OCI-M1 (cell line): Measurements from ENCODE around the gene DYNC2I2.
A peak's percentile ranks its signal among the peaks of the same experiment; 100 is the strongest.

Experiments
- DNase-seq: peaks from one replicate; lab custom pipeline; 2025; lab: John Stamatoyannopoulos, UW

DYNC2I2 gene

GRCh38 chr9:128685636-128686489 lies 29.2 kb upstream of the DYNC2I2 start:
- DNase-seq = peak; percentile 89

DNA sequence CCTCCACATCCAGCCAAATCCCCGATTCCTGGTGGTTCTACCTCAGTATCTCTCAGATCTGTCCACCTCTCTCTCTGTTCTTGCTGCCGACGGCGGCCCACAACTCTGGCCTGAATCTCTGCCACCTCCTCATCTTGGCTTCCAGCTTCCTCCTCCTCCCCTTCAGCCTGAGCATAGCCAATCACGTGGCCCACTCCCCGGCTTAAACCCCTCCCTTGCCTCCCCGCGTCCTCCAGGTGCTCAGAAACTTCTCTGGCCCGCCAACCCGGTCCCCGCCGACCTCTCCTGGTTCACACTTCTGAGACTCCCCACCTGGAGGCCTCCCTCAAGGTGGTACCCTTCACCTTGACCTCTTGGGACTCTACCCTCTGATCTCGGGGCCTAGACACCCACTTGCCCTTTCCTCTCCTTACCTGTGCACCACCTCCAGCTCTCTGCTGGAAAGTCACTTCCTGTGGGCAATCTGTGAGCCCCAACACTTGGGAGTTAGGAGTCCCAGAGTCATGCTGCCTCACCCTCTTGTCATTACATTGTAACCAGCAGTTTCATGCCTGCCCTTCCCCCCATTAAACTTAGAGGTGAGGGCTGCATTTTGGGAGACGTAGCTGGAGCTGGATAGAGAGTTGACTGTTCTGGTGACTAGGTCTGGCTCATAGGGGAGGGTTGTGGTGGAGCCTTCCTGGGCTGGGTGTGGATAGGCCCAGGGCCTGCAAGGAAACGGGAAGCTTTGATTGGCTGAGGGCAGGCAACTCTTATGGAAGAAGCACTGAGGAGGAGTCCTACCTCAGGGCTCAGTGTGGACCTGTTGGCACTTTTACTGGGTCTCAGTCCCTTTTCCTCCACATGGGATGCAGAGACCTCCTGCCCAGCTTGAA lies 27.9 kb upstream of the DYNC2I2 start:
- DNase-seq = peak; percentile 86

GRCh38 chr9:128684065-128684324 lies 27.3 kb upstream of the DYNC2I2 start:
- DNase-seq = no peak

- DNase-seq = peak; percentile 63
Measured at GRCh38 chr9:128683340-128684064, 26.9 kb upstream of the DYNC2I2 start.

DNA sequence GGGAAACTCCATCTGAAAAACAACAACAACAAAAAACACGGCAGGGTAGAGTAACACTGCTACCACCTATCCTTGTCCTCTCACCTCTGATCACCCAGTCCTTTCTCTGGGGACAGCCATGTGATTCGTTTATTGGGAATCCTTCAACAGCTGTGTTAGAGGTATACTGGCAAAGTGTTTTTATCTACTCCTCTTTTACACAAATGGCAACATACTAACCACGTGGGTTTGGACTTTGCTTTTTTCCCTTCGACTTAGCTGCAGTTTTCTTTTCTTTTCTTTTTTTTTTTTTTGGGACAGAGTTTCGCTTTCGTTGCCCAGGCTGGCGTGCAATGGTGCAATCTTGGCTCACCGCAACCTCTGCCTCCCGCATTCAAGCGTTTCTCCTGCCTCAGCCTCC lies 21.1 kb upstream of the DYNC2I2 start:
- DNase-seq = no peak

- no peak for DNase-seq
Measured at GRCh38 chr9:128675382-128675781, 18.7 kb upstream of the DYNC2I2 start.

GRCh38 chr9:128669786-128670185 lies 13.1 kb upstream of the DYNC2I2 start:
- DNase-seq = no peak

DNA sequence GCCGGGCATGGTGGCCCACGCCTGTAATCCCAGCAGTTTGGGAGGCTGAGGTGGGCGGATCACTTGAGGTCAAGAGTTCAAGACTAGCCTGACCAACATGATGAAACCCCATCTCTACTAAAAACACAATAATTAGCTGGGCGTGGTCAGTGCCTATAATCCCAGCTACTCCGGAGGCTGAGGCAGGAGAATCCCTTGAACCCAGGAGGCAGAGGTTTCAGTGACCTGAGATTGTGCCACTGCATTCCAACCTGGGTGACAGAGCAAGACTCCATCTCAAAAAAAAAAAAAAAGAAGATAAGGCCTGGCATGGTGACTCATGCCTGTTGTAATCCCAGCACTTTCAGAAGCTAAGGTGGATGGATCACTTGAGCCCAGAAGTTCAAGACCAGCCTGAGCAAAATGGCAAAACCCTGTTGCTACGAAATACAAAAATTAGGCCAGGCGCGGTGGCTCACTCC lies 9.9 kb upstream of the DYNC2I2 start:
- DNase-seq = peak; percentile 28

GRCh38 chr9:128657796-128658195 lies 1.1 kb upstream of the DYNC2I2 start:
- no peak for DNase-seq

DNA sequence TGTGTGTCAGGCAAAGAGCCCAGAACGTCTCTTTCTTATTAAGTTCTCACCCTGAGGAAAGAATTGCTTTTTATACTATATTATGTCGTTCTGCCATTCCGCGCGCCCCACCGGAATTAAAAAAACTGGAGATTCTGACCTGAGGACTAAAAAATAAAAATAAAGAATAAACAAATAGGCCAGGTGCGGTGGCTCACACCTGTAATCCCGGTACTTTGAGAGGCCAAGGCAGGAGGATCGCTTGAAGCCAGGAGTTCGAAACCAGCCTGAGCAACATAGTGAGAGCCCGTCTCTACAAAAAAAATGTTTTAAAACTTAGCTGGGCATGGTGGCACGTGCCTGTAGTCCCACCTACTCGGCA lies 677 bp upstream of the DYNC2I2 start:
- DNase-seq = peak; percentile 41

DNA sequence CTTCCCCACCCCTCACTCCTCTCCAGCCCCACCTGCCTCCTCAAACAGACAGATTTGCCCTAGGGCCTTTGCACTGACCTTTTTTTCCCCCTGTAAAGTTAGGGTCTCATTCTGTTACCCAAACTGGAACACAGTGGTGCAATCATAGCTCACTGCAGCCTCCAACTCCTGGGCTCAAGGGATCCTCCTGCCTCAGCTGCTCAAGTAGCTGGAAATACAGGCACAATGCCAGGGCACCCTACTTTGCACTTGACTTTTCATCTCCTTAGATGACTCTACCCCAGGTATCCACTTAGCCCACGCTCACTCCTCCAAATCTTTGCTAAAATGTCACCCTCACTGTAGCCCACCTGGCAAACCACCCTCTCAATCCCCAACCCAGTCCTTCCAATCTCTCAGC lies 2.2 kb downstream of the DYNC2I2 start:
- no peak for DNase-seq

DNA sequence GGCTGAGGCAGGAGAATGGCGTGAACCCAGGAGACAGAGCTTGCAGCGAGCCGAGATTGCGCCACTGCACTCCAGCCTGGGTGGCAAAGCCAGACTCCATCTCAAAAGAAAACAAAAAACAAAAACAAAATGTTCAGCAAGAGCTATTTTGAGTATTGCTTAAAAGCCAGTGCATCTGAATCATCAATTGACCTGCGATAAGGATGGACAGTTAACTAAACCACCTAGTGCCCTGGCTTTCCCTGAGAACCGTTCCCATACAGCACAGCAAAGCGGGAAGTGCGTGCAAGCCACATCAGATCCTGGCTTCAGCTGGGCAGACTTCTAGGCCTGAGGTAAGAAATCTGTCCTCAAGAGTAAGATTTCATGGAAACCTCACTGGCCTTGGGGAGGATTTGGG lies 2.7 kb downstream of the DYNC2I2 start:
- DNase-seq = no peak

DNA sequence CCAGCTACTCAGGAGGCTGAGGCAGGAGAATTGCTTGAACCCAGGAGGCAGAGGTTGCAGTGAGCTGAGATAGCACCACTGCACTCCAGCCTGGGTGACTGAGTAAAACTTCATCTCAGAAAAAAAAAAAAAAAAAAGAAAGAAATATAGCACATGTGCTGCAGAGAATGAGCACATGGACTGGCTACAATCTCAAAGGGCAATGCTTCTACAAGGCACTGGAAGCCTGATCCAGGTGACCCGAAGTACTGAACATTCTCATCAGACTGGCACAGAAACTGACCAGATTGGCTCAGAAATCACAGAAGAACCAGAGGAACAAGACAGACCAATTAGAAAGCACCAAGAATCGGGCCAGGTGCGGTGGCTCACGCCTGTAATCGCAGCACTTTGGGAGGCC lies 4.8 kb downstream of the DYNC2I2 start:
- no peak for DNase-seq

DNA sequence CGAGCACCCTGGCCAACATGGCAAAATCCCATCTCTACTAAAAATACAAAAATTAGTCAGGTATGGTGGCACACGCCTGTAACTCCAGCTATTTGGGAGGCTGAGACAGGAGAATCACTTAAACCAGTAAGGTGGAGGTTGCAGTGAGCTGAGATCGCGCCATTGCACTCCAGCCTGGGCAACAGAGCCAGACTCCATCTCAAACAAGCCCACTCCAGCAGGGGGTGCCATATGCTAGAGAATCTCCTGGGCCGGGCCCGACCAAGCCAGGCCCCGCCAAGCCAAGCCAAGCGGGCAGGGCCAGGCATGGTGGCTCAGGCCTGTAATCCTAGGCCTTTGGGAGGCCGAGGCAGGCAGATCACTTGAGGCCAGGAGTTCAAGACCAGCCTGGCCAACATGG lies 8.4 kb downstream of the DYNC2I2 start:
- DNase-seq = peak; percentile 44

DNA sequence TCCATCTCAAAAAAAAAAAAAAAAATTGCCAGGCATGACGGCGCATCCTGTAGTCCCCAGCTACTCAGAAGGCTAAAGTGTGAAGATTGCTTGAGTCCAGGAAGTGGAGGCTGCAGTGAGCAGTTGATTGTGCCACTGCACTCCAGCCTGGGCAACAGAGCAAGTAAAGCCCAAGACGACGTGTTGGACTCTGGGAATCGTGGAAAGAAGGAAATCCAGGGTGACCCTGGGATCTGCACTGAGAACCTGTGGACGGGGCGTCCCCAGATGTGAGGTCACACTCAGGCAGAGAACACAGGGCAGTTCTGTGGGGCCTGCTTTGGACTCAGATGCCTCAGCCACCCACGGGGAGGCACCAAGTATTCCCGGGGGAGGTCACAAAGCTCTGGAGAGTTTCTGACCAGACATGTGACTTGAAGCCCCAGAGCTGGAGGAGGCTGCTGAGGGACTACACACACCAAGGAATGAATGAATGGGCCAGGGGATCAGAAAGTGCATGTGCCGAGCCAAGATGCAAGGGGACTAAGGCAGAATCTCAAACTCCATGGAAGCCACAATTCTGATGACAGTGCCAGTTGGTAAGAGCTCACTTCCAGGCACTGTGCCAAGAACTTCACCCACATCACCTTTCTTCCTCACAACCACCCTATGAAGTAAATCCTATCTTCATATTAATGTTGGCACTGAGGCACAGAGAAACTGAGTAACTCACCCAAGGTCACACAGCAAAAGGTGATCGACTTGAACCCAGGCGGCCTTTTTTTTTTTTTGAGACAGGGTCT lies 12.9 kb downstream of the DYNC2I2 start:
- no peak for DNase-seq

DNA sequence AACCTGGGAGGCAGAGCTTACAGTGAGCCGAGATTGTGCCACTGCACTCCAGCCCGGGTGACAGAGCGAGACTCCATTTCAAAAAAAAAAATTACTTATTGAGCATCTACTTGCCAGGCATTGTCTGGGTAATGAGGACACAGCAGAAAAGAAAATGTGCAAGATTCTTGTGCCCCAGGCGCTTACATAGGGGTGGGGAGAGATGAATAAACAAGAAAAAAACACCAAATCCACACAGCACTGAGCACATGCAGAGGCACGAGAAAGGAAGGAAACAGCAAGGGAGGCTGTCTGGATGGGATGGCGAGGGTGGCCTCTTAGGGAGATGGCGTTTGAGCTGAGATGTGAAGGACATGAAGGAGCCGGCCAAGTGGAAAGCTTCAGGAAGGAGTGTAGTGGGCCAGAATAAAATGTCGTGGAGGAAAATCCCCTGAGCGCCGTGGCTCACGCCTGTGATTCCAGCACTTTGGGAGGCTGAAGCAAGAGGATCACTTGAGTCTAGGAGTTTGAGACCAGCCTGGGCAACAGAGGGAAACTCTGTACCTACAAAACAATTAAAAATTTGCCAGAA lies 13.9 kb downstream of the DYNC2I2 start:
- DNase-seq = no peak

DNA sequence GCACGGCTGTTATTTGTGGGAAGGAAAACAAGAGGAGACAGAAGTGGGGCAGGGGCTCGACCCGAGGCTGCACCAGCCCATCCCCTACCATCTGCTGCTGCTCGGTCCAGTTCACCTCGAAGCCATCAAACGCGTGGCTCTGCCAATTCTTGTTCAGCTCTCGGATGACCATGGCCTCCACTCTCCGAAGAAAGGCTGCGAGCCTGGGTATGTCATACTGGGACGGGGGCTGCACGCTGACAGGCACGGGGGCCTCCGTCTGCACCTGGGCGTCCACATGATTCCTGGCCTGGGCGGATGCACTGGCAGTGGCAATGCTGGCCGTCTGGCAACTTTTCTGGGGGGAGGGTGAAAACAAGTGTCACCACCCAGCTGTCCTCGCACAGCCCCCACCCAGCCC lies 16.0 kb downstream of the DYNC2I2 start:
- no peak for DNase-seq

GRCh38 chr9:128638580-128638979 lies 18.1 kb downstream of the DYNC2I2 start:
- DNase-seq = no peak

- no peak for DNase-seq
Measured at GRCh38 chr9:128637656-128638055, 19.0 kb downstream of the DYNC2I2 start.

GRCh38 chr9:128636556-128637530 lies 19.8 kb downstream of the DYNC2I2 start:
- DNase-seq = no peak
